HepG2 (cell line): ENCODE data around the gene PADI1. TPM values are rescaled to one million over a fixed set of nuclear protein-coding genes. Genes with fewer than 3 reads are reported as not detected.

Source experiments
- ATAC-seq: fragments of 200-7000 bp; cut with Tn5 transposase; 3 replicates; pipeline ENCODE4 v1.9.1; 2020; ENCODE audit warnings: mild to moderate bottlenecking, moderate library complexity
- BruUV-seq: library from RNA; stranded (reverse); fragments of 400-500 nt; replicated peaks from 2 replicates; lab custom pipeline; 2021; lab: Mats Ljungman, UMichigan
- CTCF ChIA-PET: fragments of 300-600 bp; formaldehyde crosslinking; extraction: SDS; loops from one replicate; lab custom pipeline; 2021; ENCODE audit warnings: low total read pairs, inconsistent platforms, low intra/inter-chr PET ratio; lab: Yijun Ruan, JAX
- POLR2A ChIA-PET: fragments of 350-600 bp; sonication (Branson Sonifier 250); formaldehyde crosslinking; loops from one replicate; lab custom pipeline; 2020; ENCODE audit warnings: antibody characterized with exemption, inconsistent platforms; lab: Yijun Ruan, JAX
- DNase-seq: peaks from one replicate; pipeline ENCODE4 v3.0.0-alpha.2; 2015; ENCODE audit warnings: low spot score
- FAIRE-seq: peaks from 3 replicates; lab custom pipeline; 2011; peaks lifted over from hg19 to GRCh38; lab: Jason Lieb, UNC
- H2AFZ ChIP-seq: one replicate; pipeline ENCODE4 v1.6.1; 2011; ENCODE audit warnings: low read length, inconsistent platforms
- H3K27ac ChIP-seq: fragments of 300-600 bp; 3 replicates; pipeline ENCODE4 v1.8.0; 2011; ENCODE audit warnings: mixed run types, mild to moderate bottlenecking, mixed read lengths, low read length, inconsistent platforms; ENCODE audit not compliant: insufficient read depth; ENCODE audit errors: extremely low read length
- H3K27me3 ChIP-seq, 2 experiments: fragments of 200-600 bp in 1 of 2; 2 replicates in 1 of 2; 3 replicates in 1 of 2; pipeline versions ENCODE4 v1.6.0 to v1.8.0; 2011; ENCODE audit warnings: low read length in 2 of 2, mild to moderate bottlenecking in 2 of 2, moderate library complexity in 2 of 2, inconsistent platforms in 1 of 2; ENCODE audit not compliant: insufficient read depth in 2 of 2, control insufficient read depth in 1 of 2
- H3K36me3 ChIP-seq, 2 experiments: fragments of 200-600 bp in 1 of 2; replicated peaks in 1 of 2; 2 replicates in 1 of 2; 3 replicates in 1 of 2; pipeline versions ENCODE4 v1.5.1 to v1.8.0; 2011; ENCODE audit warnings: low read length in 2 of 2, inconsistent platforms in 1 of 2; ENCODE audit not compliant: insufficient read depth in 2 of 2, control insufficient read depth in 1 of 2
- H3K4me1 ChIP-seq: 2 replicates; pipeline ENCODE4 v1.5.1; 2012; ENCODE audit warnings: low read length, inconsistent platforms; ENCODE audit not compliant: insufficient read depth
- H3K4me2 ChIP-seq: 2 replicates; pipeline ENCODE4 v1.6.0; 2011; ENCODE audit warnings: low read depth, low read length, inconsistent platforms
- H3K4me3 ChIP-seq, 3 experiments: fragments of 200-600 bp in 1 of 3; sonication (generic), shearing (Covaris generic) in 1 of 3; replicated peaks in 1 of 3; 2 replicates each; pipeline ENCODE4 v1.5.1; 2011 to 2016; ENCODE audit warnings: low read length in 3 of 3, inconsistent platforms in 2 of 3, low read depth in 2 of 3, mild to moderate bottlenecking in 2 of 3, control low read depth in 1 of 3, mixed read lengths in 1 of 3; ENCODE audit not compliant: insufficient read depth in 1 of 3
- H3K79me2 ChIP-seq: one replicate; pipeline ENCODE4 v1.6.1; 2011; ENCODE audit warnings: low read length, inconsistent platforms; ENCODE audit not compliant: insufficient read depth
- H3K9ac ChIP-seq: 2 replicates; pipeline ENCODE4 v1.6.0; 2011; ENCODE audit warnings: mild to moderate bottlenecking, low read depth, low read length, inconsistent platforms; ENCODE audit not compliant: insufficient read depth
- H3K9me3 ChIP-seq: 2 replicates; pipeline ENCODE4 v1.5.1; 2012; ENCODE audit warnings: mild to moderate bottlenecking, low read length
- H4K20me1 ChIP-seq: 2 replicates; pipeline ENCODE4 v1.6.0; 2011; ENCODE audit warnings: inconsistent platforms, mild to moderate bottlenecking, low read length, moderate library complexity; ENCODE audit not compliant: insufficient read depth
- ATRX ChIP-seq: sonication (generic); formaldehyde crosslinking; IDR thresholded peaks from 2 replicates; pipeline ENCODE4 v1.4.0; 2020; ENCODE audit warnings: missing genetic modification reagents, borderline replicate concordance
- BCL6 ChIP-seq: IDR thresholded peaks from 2 replicates; pipeline ENCODE4 v1.6.1; 2016; ENCODE audit warnings: missing genetic modification reagents, missing compliant biosample characterization
- BRF2 ChIP-seq: sonication (generic); formaldehyde crosslinking; IDR thresholded peaks from 2 replicates; pipeline ENCODE4 v1.8.1; 2022; ENCODE audit warnings: mild to moderate bottlenecking, missing genetic modification reagents
- MXD4 ChIP-seq: IDR thresholded peaks from 2 replicates; pipeline ENCODE4 v1.6.1; 2016; ENCODE audit warnings: mild to moderate bottlenecking, missing biosample characterization, missing genetic modification reagents
- MZF1 ChIP-seq: sonication (generic); formaldehyde crosslinking; IDR thresholded peaks from 2 replicates; pipeline ENCODE4 v1.8.1; 2023; ENCODE audit warnings: mild to moderate bottlenecking, missing genetic modification reagents, borderline replicate concordance
- RBAK ChIP-seq: sonication (generic); formaldehyde crosslinking; IDR thresholded peaks from 2 replicates; pipeline ENCODE4 v1.5.1; 2020; ENCODE audit warnings: mild to moderate bottlenecking, missing genetic modification reagents
- RBM22 ChIP-seq: fragments of 200-400 bp; formaldehyde crosslinking; optimal IDR thresholded peaks from 2 replicates; pipeline ENCODE3; 2017; ENCODE audit warnings: mild to moderate bottlenecking, low read length, moderate library complexity
- SOX5 ChIP-seq: IDR thresholded peaks from 2 replicates; pipeline ENCODE4 v1.6.1; 2016; ENCODE audit warnings: borderline replicate concordance
- SRSF4 ChIP-seq: fragments of 200-400 bp; formaldehyde crosslinking; IDR thresholded peaks from one replicate; pipeline ENCODE4 v1.6.1; 2018; ENCODE audit warnings: mild to moderate bottlenecking, low read depth, low read length, moderate library complexity; ENCODE audit not compliant: poor library complexity, severe bottlenecking
- TFAP4 ChIP-seq: sonication (generic); IDR thresholded peaks from 2 replicates; pipeline ENCODE4 v1.6.1; 2016; ENCODE audit warnings: low read depth, borderline replicate concordance
- TFDP2 ChIP-seq: sonication (generic); formaldehyde crosslinking; IDR thresholded peaks from 2 replicates; pipeline ENCODE4 v1.4.0; 2020; ENCODE audit warnings: missing genetic modification reagents
- ZNF414 ChIP-seq: sonication (generic); formaldehyde crosslinking; IDR thresholded peaks from 2 replicates; pipeline ENCODE4 v1.5.0; 2020; ENCODE audit warnings: missing genetic modification reagents
- ZNF446 ChIP-seq: sonication (generic); formaldehyde crosslinking; IDR thresholded peaks from 2 replicates; pipeline ENCODE4 v1.5.0; 2020; ENCODE audit warnings: mild to moderate bottlenecking, missing genetic modification reagents
- ZNF577 ChIP-seq: sonication (generic); formaldehyde crosslinking; IDR thresholded peaks from 2 replicates; pipeline ENCODE4 v1.4.0; 2020; ENCODE audit warnings: mild to moderate bottlenecking, low read depth, missing genetic modification reagents, borderline replicate concordance
- ZNF607 ChIP-seq: sonication (generic); formaldehyde crosslinking; IDR thresholded peaks from 2 replicates; pipeline ENCODE4 v1.5.1; 2020; ENCODE audit warnings: missing genetic modification reagents, mild to moderate bottlenecking, borderline replicate concordance
- ZNF816 ChIP-seq: sonication (generic); formaldehyde crosslinking; IDR thresholded peaks from 2 replicates; pipeline ENCODE4 v1.8.0; 2022; ENCODE audit warnings: missing genetic modification reagents, mild to moderate bottlenecking, borderline replicate concordance
- WGBS: methylation state at CpG from one replicate; pipeline ENCODE4 v1.1.6; 2017; ENCODE audit warnings: low lambda C conversion rate; 5-methylcytosine and 5-hydroxymethylcytosine counted together
- in situ Hi-C: cut with HindIII; loops from 2 replicates; pipeline ENCODE4 v1.10.0; 2017; ENCODE audit warnings: low pct_unique_long_range_greater_than_20kb; ENCODE audit not compliant: extremely low pct_ligation_motif_present
- intact Hi-C: fragments of 100-400 bp; cut with micrococcal nuclease; formaldehyde crosslinking; loops from one replicate; pipeline ENCODE4 v1.10.0; 2022; ENCODE audit not compliant: unreplicated experiment
- polyA plus RNA-seq, 8 experiments: library from polyadenylated mRNA; depleted of rRNA in 3 of 8; stranded (reverse) in 7 of 8; unstranded in 1 of 8; fragments of >200 nt; fragmentation: Illumina TruSeq in 4 of 8; extraction: Trizol in 4 of 8; gene quantifications; 2 replicates each; pipeline versions ENCODE4 v1.2.1 to v1.2.3, GENCODE V29; 2011 to 2016; ENCODE audit warnings: low read depth in 4 of 8, missing spikeins in 1 of 8, mixed read lengths in 1 of 8; ENCODE audit not compliant: insufficient read depth in 1 of 8
- total RNA-seq, 5 experiments: library from RNA; depleted of rRNA; stranded (reverse); fragments of >200 nt; fragmentation: Illumina TruSeq; extraction: Trizol; gene quantifications; 2 replicates each; pipeline ENCODE4 v1.2.3, GENCODE V29; 2016; ENCODE audit warnings: low read depth in 1 of 5
- TF ChIP-seq, protein P1 (sequence below): sonication (generic); formaldehyde crosslinking; IDR thresholded peaks from 2 replicates; pipeline ENCODE4 v1.8.1; 2022; ENCODE audit warnings: low read depth, mild to moderate bottlenecking, missing genetic modification reagents
- TF ChIP-seq, protein P2 (sequence below): sonication (generic); formaldehyde crosslinking; IDR thresholded peaks from 2 replicates; pipeline ENCODE4 v1.5.0; 2020; ENCODE audit warnings: missing genetic modification reagents, mild to moderate bottlenecking, borderline replicate concordance

Gene PADI1
- total and polyA plus RNA-seq, 2 of the 13 experiments (the other 11 are each of a cell fraction or from before 2014, with no cell fraction given): not detected

DNA sequence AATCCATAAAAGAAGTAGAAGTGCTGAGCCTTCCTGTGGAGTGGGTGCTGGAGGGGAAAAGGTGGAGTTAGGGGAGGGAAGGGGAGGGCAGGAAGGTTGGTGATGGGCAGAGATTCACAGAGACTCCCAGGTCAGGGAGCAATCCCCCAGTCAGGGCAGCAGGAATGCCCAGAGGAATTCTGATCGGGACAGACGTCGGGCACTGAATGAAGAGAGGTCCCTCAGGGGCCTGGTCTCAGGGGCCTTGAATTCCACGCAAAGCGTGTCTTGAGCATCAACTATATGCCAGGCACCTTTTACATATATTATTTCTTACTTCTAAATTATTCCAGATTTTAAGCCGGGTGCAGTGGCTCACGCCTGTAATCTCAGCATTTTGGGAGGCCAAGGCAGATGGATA lies 7.2 kb upstream of the PADI1 start:
- Histone ChIP-seq H4K20me1 (no peaks in the 10 kb centered on the region), H3K27me3 (peaks cover 0 to 5% of the 10 kb centered on the region in 2 experiments; a peak in 3 of 5 replicates), H2AFZ (no peak overlapping the region), H3K36me3 (no peaks in the 10 kb centered on the region), H3K4me3 (no peak overlapping the region), H3K79me2 (no peaks in the 10 kb centered on the region), H3K27ac (no peak overlapping the region), H3K4me2 (no peak overlapping the region), H3K4me1 (0 out of 2 replicates have a peak, but pooled peaks cover 10% of the 10 kb centered on the region), H3K9me3 (no peaks in the 10 kb centered on the region), H3K9ac (no peak overlapping the region)
- TF ChIP-seq ZNF414 (CRISPR knock-in tag) (no peak), RBM22 (no peak), ATRX (CRISPR knock-in tag) (no peak), ZNF607 (CRISPR knock-in tag) (no peak), TFDP2 (CRISPR knock-in tag) (no peak), SRSF4 (no peak), BRF2 (CRISPR knock-in tag) (no peak), ZNF577 (CRISPR knock-in tag) (no peak), TFAP4 (no peak), ZNF446 (CRISPR knock-in tag) (no peak), ZNF816 (CRISPR knock-in tag) (no peak), SOX5 (CRISPR knock-in tag) (no peak), RBAK (no peak), MXD4 (CRISPR knock-in tag) (no peak), MZF1 (CRISPR knock-in tag) (no peak), BCL6 (CRISPR knock-in tag) (no peak)
- TF ChIP-seq, protein P1, sequence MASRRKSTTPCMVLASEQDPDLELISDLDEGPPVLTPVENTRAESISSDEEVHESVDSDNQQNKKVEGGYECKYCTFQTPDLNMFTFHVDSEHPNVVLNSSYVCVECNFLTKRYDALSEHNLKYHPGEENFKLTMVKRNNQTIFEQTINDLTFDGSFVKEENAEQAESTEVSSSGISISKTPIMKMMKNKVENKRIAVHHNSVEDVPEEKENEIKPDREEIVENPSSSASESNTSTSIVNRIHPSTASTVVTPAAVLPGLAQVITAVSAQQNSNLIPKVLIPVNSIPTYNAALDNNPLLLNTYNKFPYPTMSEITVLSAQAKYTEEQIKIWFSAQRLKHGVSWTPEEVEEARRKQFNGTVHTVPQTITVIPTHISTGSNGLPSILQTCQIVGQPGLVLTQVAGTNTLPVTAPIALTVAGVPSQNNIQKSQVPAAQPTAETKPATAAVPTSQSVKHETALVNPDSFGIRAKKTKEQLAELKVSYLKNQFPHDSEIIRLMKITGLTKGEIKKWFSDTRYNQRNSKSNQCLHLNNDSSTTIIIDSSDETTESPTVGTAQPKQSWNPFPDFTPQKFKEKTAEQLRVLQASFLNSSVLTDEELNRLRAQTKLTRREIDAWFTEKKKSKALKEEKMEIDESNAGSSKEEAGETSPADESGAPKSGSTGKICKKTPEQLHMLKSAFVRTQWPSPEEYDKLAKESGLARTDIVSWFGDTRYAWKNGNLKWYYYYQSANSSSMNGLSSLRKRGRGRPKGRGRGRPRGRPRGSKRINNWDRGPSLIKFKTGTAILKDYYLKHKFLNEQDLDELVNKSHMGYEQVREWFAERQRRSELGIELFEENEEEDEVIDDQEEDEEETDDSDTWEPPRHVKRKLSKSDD: no peak
- TF ChIP-seq, protein P2, sequence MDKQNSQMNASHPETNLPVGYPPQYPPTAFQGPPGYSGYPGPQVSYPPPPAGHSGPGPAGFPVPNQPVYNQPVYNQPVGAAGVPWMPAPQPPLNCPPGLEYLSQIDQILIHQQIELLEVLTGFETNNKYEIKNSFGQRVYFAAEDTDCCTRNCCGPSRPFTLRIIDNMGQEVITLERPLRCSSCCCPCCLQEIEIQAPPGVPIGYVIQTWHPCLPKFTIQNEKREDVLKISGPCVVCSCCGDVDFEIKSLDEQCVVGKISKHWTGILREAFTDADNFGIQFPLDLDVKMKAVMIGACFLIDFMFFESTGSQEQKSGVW (CRISPR knock-in tag): no peak
- ChIA-PET POLR2A (no interaction called here), CTCF (no interaction called here)
- DNase-seq (no peak), FAIRE-seq (no peak), ATAC-seq (no peak)
- intact Hi-C loops: no loop called here
- WGBS: 47% methylated on average over 6 of the region's 7 CpGs
- in situ Hi-C loops: no loop called here
- no TSS peak for BruUV-seq
